Stimulated activated CD4-positive, alpha-beta T cell treated with anti-CD3 and anti-CD28 coated beads, Interleukin-1b, Interleukin-23, amount 100 ng/mL, for 4 hours (primary cell): ENCODE results near the gene LIPI.
"Not testable (repeated sequence)": the region's sequence is repeated elsewhere in the genome, so short reads cannot be mapped to it uniquely, and the experiment has no call there.

Source experiments
- DNase-seq, 2 donors: peaks; one replicate each; pipeline ENCODE4 v3.0.0-alpha.2; 2020; ENCODE audit warnings: low read depth in 2 of 2

Gene LIPI

DNA sequence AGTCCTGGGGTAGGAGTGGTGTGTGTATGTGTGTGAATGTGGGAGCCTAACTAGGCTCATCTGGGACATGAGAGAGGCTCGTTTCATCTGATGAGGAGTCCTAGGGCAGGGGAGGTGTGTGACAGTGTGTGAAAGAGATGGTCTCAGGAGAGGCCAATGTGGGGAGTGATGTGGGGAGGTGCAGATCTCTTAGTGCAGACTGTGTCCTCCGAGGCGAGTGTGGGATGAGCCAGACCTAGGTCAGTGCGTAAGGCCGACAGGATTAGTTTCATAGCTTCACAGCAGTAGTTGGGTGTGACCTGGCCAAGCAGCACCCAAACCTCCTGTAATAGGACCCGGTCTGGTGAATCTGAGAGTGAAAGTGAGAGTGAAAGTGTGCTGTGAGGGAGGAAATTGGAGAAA lies 94.7 kb downstream of the LIPI start:
- no peak for DNase-seq

- DNase-seq = no peak
Observed at GRCh38 chr21:14115646-14116045, 95.1 kb downstream of the LIPI start.

DNA sequence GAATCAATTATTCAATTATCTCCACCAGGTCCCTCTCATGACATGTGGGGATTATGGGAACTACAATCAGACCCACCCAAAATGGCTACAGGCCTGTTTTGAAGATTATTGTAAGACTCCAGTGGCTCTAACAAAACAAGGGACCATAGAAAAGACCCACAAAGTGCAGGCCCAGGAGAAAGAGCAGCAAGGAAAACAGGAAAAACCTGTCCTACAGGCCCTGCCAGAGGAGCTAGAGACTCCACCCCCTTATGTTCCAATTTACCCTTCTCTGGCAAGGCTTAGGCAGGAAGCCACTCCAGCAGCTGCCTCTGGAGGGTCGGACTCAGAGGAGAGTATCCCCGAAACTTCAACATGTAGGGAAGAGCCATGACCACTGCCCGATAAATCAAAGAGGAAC lies 96.5 kb downstream of the LIPI start:
- no peak for DNase-seq

GRCh38 chr21:14104564-14104963 lies 106.2 kb downstream of the LIPI start:
- DNase-seq = not testable (repeated sequence)

- DNase-seq = no peak
Observed at GRCh38 chr21:14099570-14099969, 111.2 kb downstream of the LIPI start.

DNA sequence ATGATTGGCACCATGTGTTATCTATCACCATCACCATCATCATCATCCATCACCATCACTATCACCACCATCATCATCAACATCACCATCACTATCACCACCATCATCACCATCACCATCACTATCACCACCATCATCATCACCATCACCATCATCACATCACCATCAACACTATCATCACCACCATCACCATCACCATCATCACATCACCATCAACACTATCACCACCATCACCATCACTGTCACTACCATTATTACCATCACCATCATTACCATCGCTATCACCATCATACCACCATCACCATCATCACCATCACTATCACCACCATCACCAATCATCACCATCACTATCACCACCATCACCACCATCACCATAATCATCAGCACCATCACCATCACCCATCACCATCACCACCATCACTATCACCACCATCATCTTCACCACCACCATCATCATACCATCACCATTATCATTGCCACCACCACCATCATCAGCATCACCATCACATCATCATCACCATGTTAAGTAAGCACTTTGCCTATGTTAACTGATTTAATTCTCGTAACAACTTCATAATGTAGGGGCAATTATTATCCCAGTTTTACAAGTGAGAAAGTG lies 112.8 kb downstream of the LIPI start:
- no peak for DNase-seq

DNA sequence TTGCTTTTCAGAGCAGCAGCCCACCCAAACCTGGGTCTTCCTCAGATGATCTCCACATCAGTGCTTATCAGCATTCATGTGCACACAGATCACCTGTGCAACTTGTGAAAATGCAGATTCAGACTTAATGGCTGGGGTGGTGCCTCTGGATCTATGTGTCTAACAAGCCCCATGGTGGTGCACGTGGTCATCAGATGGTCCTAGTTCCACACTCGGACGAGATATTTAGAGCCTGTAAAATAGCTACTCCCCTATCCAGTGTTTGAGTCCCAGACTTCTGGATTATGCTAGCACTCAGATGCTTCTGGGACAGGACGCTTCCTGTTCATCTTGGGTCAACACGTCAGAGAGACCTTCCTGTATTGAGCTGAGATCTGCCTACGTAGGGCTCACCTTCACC lies 114.2 kb downstream of the LIPI start:
- DNase-seq = no peak

DNA sequence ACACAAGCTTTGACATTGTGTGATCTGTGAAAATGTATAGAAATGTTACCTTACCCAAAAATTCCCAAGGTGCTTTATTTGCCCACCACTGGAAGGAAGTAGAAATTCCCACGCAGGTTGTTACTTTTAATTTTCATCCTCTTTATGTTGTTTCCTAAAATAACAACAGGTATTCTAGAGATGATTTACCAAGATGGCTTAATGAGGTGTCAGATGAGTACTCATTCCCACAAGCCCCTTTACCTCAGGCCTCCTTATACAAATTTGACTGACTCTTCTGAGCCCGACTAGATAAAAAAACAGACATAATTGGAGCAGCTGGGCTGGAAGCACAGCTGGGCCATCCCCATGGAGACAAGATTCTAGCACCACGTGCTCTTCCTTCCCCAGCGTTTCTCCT lies 114.6 kb downstream of the LIPI start:
- no peak for DNase-seq

GRCh38 chr21:14095056-14095455 lies 115.7 kb downstream of the LIPI start:
- DNase-seq = no peak

GRCh38 chr21:14092834-14093560 lies 117.8 kb downstream of the LIPI start:
- DNase-seq = no peak

GRCh38 chr21:14090184-14090583 lies 120.6 kb downstream of the LIPI start:
- DNase-seq = not testable (repeated sequence)

- no peak for DNase-seq
Observed at GRCh38 chr21:14088391-14088790, 122.4 kb downstream of the LIPI start.

DNA sequence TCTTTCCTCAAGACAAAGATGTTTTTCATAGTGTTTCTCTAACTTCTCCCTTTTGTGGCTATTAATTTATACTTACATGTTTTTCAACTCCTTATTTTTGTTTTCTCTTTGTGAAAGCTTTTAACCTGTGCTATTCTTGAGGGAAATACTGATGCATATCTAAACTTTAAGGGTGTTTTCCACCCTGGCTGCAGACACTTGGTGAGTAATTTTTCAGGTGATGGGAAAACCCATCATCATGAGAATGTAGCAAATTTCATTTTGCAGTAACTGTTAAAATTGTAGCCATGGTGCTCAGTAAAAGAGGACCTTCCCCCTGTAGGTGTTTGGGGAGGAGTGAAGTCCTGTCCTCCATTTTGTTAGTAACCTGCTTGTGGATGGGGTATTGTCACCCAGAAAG lies 124.2 kb downstream of the LIPI start:
- no peak for DNase-seq

GRCh38 chr21:14084701-14085100 lies 126.1 kb downstream of the LIPI start:
- DNase-seq = no peak

- DNase-seq = no peak
Observed at GRCh38 chr21:14084068-14084501, 126.7 kb downstream of the LIPI start.

DNA sequence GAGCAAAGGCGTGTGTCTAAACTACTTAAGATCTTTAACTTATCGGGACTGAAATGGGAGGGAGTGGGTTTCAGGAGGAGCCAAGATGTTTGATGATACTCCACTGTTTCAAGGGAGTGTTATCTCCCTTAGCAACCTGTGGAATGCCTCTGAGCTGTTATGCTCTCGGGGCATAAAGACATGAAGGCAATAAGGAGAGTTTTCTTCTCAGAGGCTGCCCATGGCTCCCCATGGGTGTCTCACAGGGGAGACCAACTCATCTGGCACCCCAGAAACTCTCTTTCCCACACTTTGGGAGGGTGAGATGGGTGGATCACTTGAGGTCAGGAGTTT lies 130.0 kb downstream of the LIPI start:
- no peak for DNase-seq

- DNase-seq = no peak
Observed at GRCh38 chr21:14080040-14080763, 130.6 kb downstream of the LIPI start.

DNA sequence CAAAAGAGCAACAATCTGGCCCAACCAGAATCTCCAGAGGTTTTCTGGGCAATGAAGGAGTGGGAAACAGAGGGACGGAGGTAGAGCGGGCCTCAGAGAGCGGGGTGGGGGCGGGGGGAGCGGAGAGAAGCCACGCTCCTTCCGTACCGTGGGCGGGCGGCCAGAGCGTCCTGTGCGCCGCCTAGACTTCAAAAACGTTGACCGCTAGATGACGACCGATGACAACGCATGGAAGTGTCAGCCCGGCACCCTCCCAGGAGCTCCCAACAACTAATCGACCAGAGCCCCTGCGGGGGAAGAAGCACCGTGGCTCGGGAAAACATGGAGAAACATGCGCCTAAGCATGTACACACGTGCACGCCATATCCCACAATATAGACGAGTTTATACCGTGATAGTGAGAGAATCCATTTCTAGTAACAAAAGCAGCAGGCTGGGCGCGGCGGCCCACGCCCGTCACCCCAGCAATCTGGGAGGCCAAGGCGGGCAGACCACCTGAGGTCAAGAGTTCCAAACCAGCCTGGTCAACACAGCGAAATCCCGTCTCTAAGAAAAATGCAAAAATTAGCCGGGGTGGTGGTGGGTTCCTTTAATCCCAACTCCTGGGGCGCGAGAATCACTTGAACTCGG lies 131.9 kb downstream of the LIPI start:
- DNase-seq = no peak

- DNase-seq = no peak
Observed at GRCh38 chr21:14076143-14076806, 134.5 kb downstream of the LIPI start.

DNA sequence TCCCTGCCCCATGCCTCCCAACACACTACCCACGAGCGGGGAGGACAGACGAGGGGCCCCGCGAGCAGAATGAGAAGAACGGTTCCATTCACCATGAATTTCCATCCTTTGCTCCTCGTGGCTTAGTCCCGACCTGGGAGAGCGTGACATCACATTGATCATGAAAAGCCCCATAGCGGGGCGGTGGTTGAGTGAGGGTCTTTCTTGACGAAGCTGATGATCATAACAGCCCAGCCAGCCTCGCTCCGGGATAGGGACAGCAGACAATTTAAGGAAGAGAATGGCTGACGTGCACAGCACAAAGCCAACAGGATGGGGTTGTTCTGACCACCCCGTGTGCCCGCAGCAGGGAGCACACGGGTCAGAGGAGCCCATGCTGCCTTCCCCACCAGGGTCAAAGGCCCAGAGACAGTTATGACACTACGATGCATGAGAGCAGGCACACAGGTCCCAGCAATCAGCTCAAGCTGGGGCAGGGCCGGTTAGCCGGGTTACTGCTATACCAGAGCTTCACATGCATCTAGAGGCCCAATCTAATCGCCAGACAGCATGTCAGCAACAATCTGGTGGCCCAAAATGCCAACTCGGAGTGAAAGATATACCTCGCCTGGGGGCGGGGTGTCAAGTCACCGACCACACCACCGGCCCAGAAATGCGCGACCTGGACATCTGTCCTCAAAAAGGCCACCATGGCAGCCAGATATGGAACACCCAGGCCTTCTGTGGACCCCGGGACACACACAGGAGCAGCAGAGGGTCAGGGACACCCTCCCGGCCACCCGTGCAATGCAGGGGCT lies 135.2 kb downstream of the LIPI start:
- no peak for DNase-seq

DNA sequence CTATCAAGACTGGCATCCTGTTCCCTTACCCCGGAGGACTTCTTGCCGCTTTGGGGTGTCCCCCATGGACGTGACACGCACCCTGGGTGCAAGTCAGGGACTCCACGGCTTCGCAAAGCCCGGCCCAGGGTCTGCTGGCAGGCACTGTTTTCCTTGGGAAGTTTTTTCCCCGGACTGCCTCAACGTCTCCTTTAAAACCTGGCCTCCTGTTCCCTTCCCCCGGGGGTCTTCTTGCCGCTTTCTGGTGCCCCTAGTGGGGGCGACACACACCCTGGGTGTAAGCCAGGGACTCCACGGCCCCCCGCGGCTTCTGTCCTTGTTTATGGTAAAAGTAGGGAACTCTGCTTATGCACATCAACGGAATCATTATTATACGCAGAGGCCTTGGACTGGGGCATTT lies 136.6 kb downstream of the LIPI start:
- no peak for DNase-seq
